HepG2 (cell line): ENCODE results near the gene C5. TPM values are rescaled to one million over a fixed set of nuclear protein-coding genes. Genes with fewer than 3 reads are reported as not detected.

ENCODE experiments used
- BCL6 ChIP-seq: IDR thresholded peaks from 2 replicates; pipeline ENCODE4 v1.6.1; 2016; ENCODE audit warnings: missing genetic modification reagents, missing compliant biosample characterization
- BRD4 ChIP-seq: sonication (generic); formaldehyde crosslinking; IDR thresholded peaks from 2 replicates; pipeline ENCODE4 v1.4.0; 2020; ENCODE audit warnings: missing genetic modification reagents
- CC2D1A ChIP-seq: sonication (generic); formaldehyde crosslinking; IDR thresholded peaks from 2 replicates; pipeline ENCODE4 v1.8.1; 2023; ENCODE audit warnings: mild to moderate bottlenecking, missing genetic modification reagents
- FOXA3 ChIP-seq: IDR thresholded peaks from 2 replicates; pipeline ENCODE4 v1.6.1; 2016; ENCODE audit warnings: missing genetic modification reagents, missing compliant biosample characterization
- FOXK1 ChIP-seq: sonication (generic); formaldehyde crosslinking; IDR thresholded peaks from 2 replicates; pipeline ENCODE4 v1.4.0; 2020; ENCODE audit warnings: low read depth, missing genetic modification reagents, borderline replicate concordance
- HHEX ChIP-seq: IDR thresholded peaks from 2 replicates; pipeline ENCODE4 v1.6.1; 2016; ENCODE audit warnings: control low read depth
- HMG20A ChIP-seq: IDR thresholded peaks from 2 replicates; pipeline ENCODE4 v1.6.1; 2016; ENCODE audit warnings: borderline replicate concordance
- RARA ChIP-seq: IDR thresholded peaks from 2 replicates; pipeline ENCODE4 v1.6.1; 2016; ENCODE audit warnings: missing genetic modification reagents, missing compliant biosample characterization
- TP53 ChIP-seq: sonication (generic); formaldehyde crosslinking; conservative IDR thresholded peaks from 2 replicates; pipeline ENCODE4 v1.4.0; 2020; ENCODE audit warnings: missing genetic modification reagents
- ZBTB39 ChIP-seq: sonication (generic); formaldehyde crosslinking; IDR thresholded peaks from 2 replicates; pipeline ENCODE4 v1.5.0; 2020; ENCODE audit warnings: missing genetic modification reagents
- ZIK1 ChIP-seq: sonication (generic); formaldehyde crosslinking; IDR thresholded peaks from 2 replicates; pipeline ENCODE4 v1.5.0; 2020; ENCODE audit warnings: mild to moderate bottlenecking, low read depth, missing genetic modification reagents, borderline replicate concordance
- ZNF256 ChIP-seq: sonication (generic); formaldehyde crosslinking; conservative IDR thresholded peaks from 2 replicates; pipeline ENCODE4 v1.4.0; 2020; ENCODE audit warnings: missing genetic modification reagents
- ZNF280B ChIP-seq: sonication (generic); formaldehyde crosslinking; IDR thresholded peaks from 2 replicates; pipeline ENCODE4 v1.5.0; 2020; ENCODE audit warnings: missing genetic modification reagents, mild to moderate bottlenecking, borderline replicate concordance
- ZNF687 ChIP-seq: sonication (generic); formaldehyde crosslinking; IDR thresholded peaks from 2 replicates; pipeline ENCODE4 v1.5.1; 2020; ENCODE audit warnings: mild to moderate bottlenecking, missing genetic modification reagents, moderate library complexity
- polyA plus RNA-seq, 8 experiments: library from polyadenylated mRNA; depleted of rRNA in 3 of 8; stranded (reverse) in 7 of 8; unstranded in 1 of 8; fragments of >200 nt; fragmentation: Illumina TruSeq in 4 of 8; extraction: Trizol in 4 of 8; gene quantifications; 2 replicates each; pipeline versions ENCODE4 v1.2.1 to v1.2.3, GENCODE V29; 2011 to 2016; ENCODE audit warnings: low read depth in 4 of 8, missing spikeins in 1 of 8, mixed read lengths in 1 of 8; ENCODE audit not compliant: insufficient read depth in 1 of 8
- total RNA-seq, 5 experiments: library from RNA; depleted of rRNA; stranded (reverse); fragments of >200 nt; fragmentation: Illumina TruSeq; extraction: Trizol; gene quantifications; 2 replicates each; pipeline ENCODE4 v1.2.3, GENCODE V29; 2016; ENCODE audit warnings: low read depth in 1 of 5
- TF ChIP-seq, protein P1 (sequence below): sonication (generic); formaldehyde crosslinking; IDR thresholded peaks from 2 replicates; pipeline ENCODE4 v1.4.0; 2020; ENCODE audit warnings: missing genetic modification reagents
- TF ChIP-seq, protein P2 (sequence below): sonication (generic); formaldehyde crosslinking; IDR thresholded peaks from 2 replicates; pipeline ENCODE4 v1.4.0; 2020; ENCODE audit warnings: mild to moderate bottlenecking, missing genetic modification reagents, borderline replicate concordance

C5 gene
- total and polyA plus RNA-seq, 2 of the 13 experiments (the other 11 are each of a cell fraction or from before 2014, with no cell fraction given), result 57.6 to 192 TPM

- no peak for TF ChIP-seq CC2D1A (CRISPR knock-in tag)
- peak; percentile 68 for TF ChIP-seq RARA (CRISPR knock-in tag)
- TF ChIP-seq, protein P1, sequence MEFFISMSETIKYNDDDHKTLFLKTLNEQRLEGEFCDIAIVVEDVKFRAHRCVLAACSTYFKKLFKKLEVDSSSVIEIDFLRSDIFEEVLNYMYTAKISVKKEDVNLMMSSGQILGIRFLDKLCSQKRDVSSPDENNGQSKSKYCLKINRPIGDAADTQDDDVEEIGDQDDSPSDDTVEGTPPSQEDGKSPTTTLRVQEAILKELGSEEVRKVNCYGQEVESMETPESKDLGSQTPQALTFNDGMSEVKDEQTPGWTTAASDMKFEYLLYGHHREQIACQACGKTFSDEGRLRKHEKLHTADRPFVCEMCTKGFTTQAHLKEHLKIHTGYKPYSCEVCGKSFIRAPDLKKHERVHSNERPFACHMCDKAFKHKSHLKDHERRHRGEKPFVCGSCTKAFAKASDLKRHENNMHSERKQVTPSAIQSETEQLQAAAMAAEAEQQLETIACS, result no peak
- TF ChIP-seq TP53 (CRISPR knock-in tag), result no peak
- no peak for TF ChIP-seq ZNF280B (CRISPR knock-in tag)
- TF ChIP-seq ZNF256 (CRISPR knock-in tag), result no peak
- TF ChIP-seq HMG20A (CRISPR knock-in tag), result peak; percentile 75; the same call in 1 of the 2 replicates
- TF ChIP-seq ZIK1 (CRISPR knock-in tag), result no peak
- TF ChIP-seq BCL6, result peak; percentile 81
- peak; percentile 62 for TF ChIP-seq FOXA3 (CRISPR knock-in tag)
- TF ChIP-seq, protein P2, sequence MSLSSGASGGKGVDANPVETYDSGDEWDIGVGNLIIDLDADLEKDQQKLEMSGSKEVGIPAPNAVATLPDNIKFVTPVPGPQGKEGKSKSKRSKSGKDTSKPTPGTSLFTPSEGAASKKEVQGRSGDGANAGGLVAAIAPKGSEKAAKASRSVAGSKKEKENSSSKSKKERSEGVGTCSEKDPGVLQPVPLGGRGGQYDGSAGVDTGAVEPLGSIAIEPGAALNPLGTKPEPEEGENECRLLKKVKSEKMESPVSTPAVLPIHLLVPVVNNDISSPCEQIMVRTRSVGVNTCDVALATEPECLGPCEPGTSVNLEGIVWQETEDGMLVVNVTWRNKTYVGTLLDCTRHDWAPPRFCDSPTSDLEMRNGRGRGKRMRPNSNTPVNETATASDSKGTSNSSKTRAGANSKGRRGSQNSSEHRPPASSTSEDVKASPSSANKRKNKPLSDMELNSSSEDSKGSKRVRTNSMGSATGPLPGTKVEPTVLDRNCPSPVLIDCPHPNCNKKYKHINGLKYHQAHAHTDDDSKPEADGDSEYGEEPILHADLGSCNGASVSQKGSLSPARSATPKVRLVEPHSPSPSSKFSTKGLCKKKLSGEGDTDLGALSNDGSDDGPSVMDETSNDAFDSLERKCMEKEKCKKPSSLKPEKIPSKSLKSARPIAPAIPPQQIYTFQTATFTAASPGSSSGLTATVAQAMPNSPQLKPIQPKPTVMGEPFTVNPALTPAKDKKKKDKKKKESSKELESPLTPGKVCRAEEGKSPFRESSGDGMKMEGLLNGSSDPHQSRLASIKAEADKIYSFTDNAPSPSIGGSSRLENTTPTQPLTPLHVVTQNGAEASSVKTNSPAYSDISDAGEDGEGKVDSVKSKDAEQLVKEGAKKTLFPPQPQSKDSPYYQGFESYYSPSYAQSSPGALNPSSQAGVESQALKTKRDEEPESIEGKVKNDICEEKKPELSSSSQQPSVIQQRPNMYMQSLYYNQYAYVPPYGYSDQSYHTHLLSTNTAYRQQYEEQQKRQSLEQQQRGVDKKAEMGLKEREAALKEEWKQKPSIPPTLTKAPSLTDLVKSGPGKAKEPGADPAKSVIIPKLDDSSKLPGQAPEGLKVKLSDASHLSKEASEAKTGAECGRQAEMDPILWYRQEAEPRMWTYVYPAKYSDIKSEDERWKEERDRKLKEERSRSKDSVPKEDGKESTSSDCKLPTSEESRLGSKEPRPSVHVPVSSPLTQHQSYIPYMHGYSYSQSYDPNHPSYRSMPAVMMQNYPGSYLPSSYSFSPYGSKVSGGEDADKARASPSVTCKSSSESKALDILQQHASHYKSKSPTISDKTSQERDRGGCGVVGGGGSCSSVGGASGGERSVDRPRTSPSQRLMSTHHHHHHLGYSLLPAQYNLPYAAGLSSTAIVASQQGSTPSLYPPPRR (CRISPR knock-in tag), result peak; percentile 49; the same call in 1 of the 2 replicates
- TF ChIP-seq ZBTB39 (CRISPR knock-in tag), result no peak
- TF ChIP-seq HHEX (CRISPR knock-in tag), result no peak; the same call in 1 of the 2 replicates
- TF ChIP-seq FOXK1 (CRISPR knock-in tag), result peak; percentile 51; the same call in 1 of the 2 replicates
- no peak for TF ChIP-seq ZNF687
- 0 out of 2 replicates have a peak, but pooled peaks have one; percentile 65 for TF ChIP-seq BRD4 (CRISPR knock-in tag)
These were observed 3.5 kb upstream of the C5 start (continued) for GRCh38 chr9:121053544-121053943.
